DND-41 (cell line): ENCODE results near the gene SCGB1D1.

Experiments
- CTCF ChIP-seq: IDR thresholded peaks from 2 replicates; pipeline ENCODE4 v1.5.1; 2012; ENCODE audit warnings: borderline replicate concordance, low read length, moderate library complexity, mild to moderate bottlenecking; ENCODE audit not compliant: poor library complexity, severe bottlenecking; ENCODE audit errors: extremely low read depth
- EZH2 ChIP-seq: IDR thresholded peaks from 3 replicates; pipeline ENCODE4 v1.6.1; 2012; ENCODE audit warnings: borderline replicate concordance, low read depth, mild to moderate bottlenecking, moderate library complexity, low read length, inconsistent platforms; ENCODE audit not compliant: severe bottlenecking

GRCh38 chr11:62223095-62223494, 33.1 kb downstream of the SCGB1D1 start:
- TF ChIP-seq CTCF (no peak), EZH2 (no peak)
